ENCODE results near the gene RAB11FIP4. TPM values are rescaled to one million over a fixed set of nuclear protein-coding genes. Genes with fewer than 3 reads are reported as not detected.
"Not testable (repeated sequence)": the region's sequence is repeated elsewhere in the genome, so short reads cannot be mapped to it uniquely, and the experiment has no call there.

RAB11FIP4 gene
- total RNA-seq, 1 donor = 0.72 TPM

GRCh38 chr17:31442276-31442675, 50.8 kb downstream of the RAB11FIP4 start:
- Histone ChIP-seq H3K27me3 (ENCODE audit: insufficient read depth, low read length) (peaks cover 4% of the 10 kb centered on the region), H3K79me2 (ENCODE audit: insufficient read depth, low read length) (no peaks in the 10 kb centered on the region), H4K20me1 (ENCODE audit: insufficient read depth, low read length) (no peaks in the 10 kb centered on the region), H3K4me3 (ENCODE audit: insufficient read depth, low read length) (no peak overlapping the region), H2AFZ (ENCODE audit: low read length) (no peak overlapping the region), H3K9me3 (ENCODE audit: low read depth, low read length) (no peaks in the 10 kb centered on the region), H3K36me3 (ENCODE audit: insufficient read depth, low read length) (no peaks in the 10 kb centered on the region), H3K27ac (ENCODE audit: low read depth, low read length) (no peak overlapping the region), H3K4me2 (ENCODE audit: insufficient read depth, low read length) (no peak overlapping the region), H3K4me1 (ENCODE audit: insufficient read depth, low read length) (peaks cover 12% of the 10 kb centered on the region)
- TF ChIP-seq CTCF (IDR thresholded peaks at IDR 0.05; ENCODE audit: extremely low read depth, low read depth, low read length) = no peak
- no peak for DNase-seq (ENCODE audit: insufficient read length, low spot score, missing footprints)

- not testable (repeated sequence) for DNase-seq (ENCODE audit: insufficient read length, low spot score, missing footprints); H3K9me3 ChIP-seq (ENCODE audit: low read depth, low read length); H3K27me3 ChIP-seq (ENCODE audit: insufficient read depth, low read length)
These were observed 51.4 kb downstream of the RAB11FIP4 start for GRCh38 chr17:31442856-31443255.

GRCh38 chr17:31443386-31443785, 51.9 kb downstream of the RAB11FIP4 start:
- Histone ChIP-seq H3K4me1 (ENCODE audit: insufficient read depth, low read length) (peaks cover 10% of the 10 kb centered on the region), H2AFZ (ENCODE audit: low read length) (no peak overlapping the region), H4K20me1 (ENCODE audit: insufficient read depth, low read length) (no peaks in the 10 kb centered on the region), H3K4me3 (ENCODE audit: insufficient read depth, low read length) (no peak overlapping the region), H3K4me2 (ENCODE audit: insufficient read depth, low read length) (no peak overlapping the region), H3K79me2 (ENCODE audit: insufficient read depth, low read length) (no peaks in the 10 kb centered on the region), H3K27ac (ENCODE audit: low read depth, low read length) (no peak overlapping the region), H3K36me3 (ENCODE audit: insufficient read depth, low read length) (no peaks in the 10 kb centered on the region), H3K9me3 (ENCODE audit: low read depth, low read length) (no peaks in the 10 kb centered on the region), H3K27me3 (ENCODE audit: insufficient read depth, low read length) (peaks cover 4% of the 10 kb centered on the region)
- DNase-seq (ENCODE audit: insufficient read length, low spot score, missing footprints) = no peak
- TF ChIP-seq CTCF (IDR thresholded peaks at IDR 0.05; ENCODE audit: extremely low read depth, low read depth, low read length) = no peak

More at GRCh38 chr17:31442856-31443255, 51.4 kb downstream of the RAB11FIP4 start:
- H3K79me2 ChIP-seq (ENCODE audit: insufficient read depth, low read length); H3K4me2 ChIP-seq (ENCODE audit: insufficient read depth, low read length); H3K4me1 ChIP-seq (ENCODE audit: insufficient read depth, low read length); H3K27ac ChIP-seq (ENCODE audit: low read depth, low read length); H4K20me1 ChIP-seq (ENCODE audit: insufficient read depth, low read length); H2AFZ ChIP-seq (ENCODE audit: low read length); H3K36me3 ChIP-seq (ENCODE audit: insufficient read depth, low read length); H3K4me3 ChIP-seq (ENCODE audit: insufficient read depth, low read length): not testable (repeated sequence)

- Histone ChIP-seq H3K4me2 (ENCODE audit: insufficient read depth, low read length) (peak overlapping the region; percentile 0), H2AFZ (ENCODE audit: low read length) (no peak overlapping the region), H4K20me1 (ENCODE audit: insufficient read depth, low read length) (no peaks in the 10 kb centered on the region), H3K27me3 (ENCODE audit: insufficient read depth, low read length) (peaks cover 4% of the 10 kb centered on the region), H3K9me3 (ENCODE audit: low read depth, low read length) (no peaks in the 10 kb centered on the region), H3K4me1 (ENCODE audit: insufficient read depth, low read length) (peaks cover 10% of the 10 kb centered on the region), H3K79me2 (ENCODE audit: insufficient read depth, low read length) (no peaks in the 10 kb centered on the region), H3K36me3 (ENCODE audit: insufficient read depth, low read length) (no peaks in the 10 kb centered on the region), H3K4me3 (ENCODE audit: insufficient read depth, low read length) (no peak overlapping the region), H3K27ac (ENCODE audit: low read depth, low read length) (no peak overlapping the region)
- TF ChIP-seq CTCF (IDR thresholded peaks at IDR 0.05; ENCODE audit: extremely low read depth, low read depth, low read length) = no peak
- DNase-seq (ENCODE audit: insufficient read length, low spot score, missing footprints) = peak; percentile 85
These were observed 52.6 kb downstream of the RAB11FIP4 start for GRCh38 chr17:31444026-31444425.

Data from osteoblast (primary cell).